ENCODE measurements around the gene TRIM15. TPM values are rescaled to one million over a fixed set of nuclear protein-coding genes. Genes with fewer than 3 reads are reported as not detected.
A peak's percentile ranks its signal among the peaks of the same experiment; 100 is the strongest.

TRIM15 gene
- total and polyA plus RNA-seq, 4 donors, result 0.01 to 0.06 TPM; not detected in 2

GRCh38 chr6:30213667-30213956 is 50.3 kb downstream of the TRIM15 start:
- DNase-seq, result no peak
- ATAC-seq (ENCODE audit: insufficient read depth, low FRiP score), result no peak
- WGBS, 2 donors, result 0 to 1% methylated on average over 12 of the region's 12 CpGs
- no peaks in the 10 kb centered on the region for H3K9me3 ChIP-seq (ENCODE audit: control insufficient read depth in 4 of 4, insufficient read depth in 3 of 4, low read length in 3 of 4)
- H3K4me3 ChIP-seq, result peak overlapping the region; percentile 71
- H3K27me3 ChIP-seq (ENCODE audit: control insufficient read depth in 3 of 3, insufficient read depth in 3 of 3, low read length in 2 of 3), result no peaks in the 10 kb centered on the region
- peaks cover 4 to 24% (median 13%) of the 10 kb centered on the region in 5 donors for H3K4me1 ChIP-seq (ENCODE audit: control insufficient read depth in 5 of 5, insufficient read depth in 5 of 5, low read length in 5 of 5)
- peak overlapping the region; percentile 90 to 98 for H3K27ac ChIP-seq (ENCODE audit: low read depth in 1 of 2, low read length in 1 of 2)
- H3K36me3 ChIP-seq (ENCODE audit: control insufficient read depth in 4 of 4, insufficient read depth in 4 of 4, low read length in 4 of 4), result no peaks in the 10 kb centered on the region
- TF ChIP-seq CTCF (IDR thresholded peaks at IDR 0.05; ENCODE audit: control extremely low read depth, extremely low read depth), result no peak
- H3K9ac ChIP-seq (ENCODE audit: insufficient read depth in 1 of 2, low read length in 2 of 2), result peak overlapping the region; percentile 89 to 93

- ATAC-seq (ENCODE audit: insufficient read depth, low FRiP score) (peak; percentile 85), DNase-seq (peak; percentile 83 to 87 (median 85))
- Histone ChIP-seq H3K9me3 (ENCODE audit: control insufficient read depth in 4 of 4, insufficient read depth in 3 of 4, low read length in 3 of 4) (no peaks in the 10 kb centered on the region), H3K36me3 (ENCODE audit: control insufficient read depth in 4 of 4, insufficient read depth in 4 of 4, low read length in 4 of 4) (no peaks in the 10 kb centered on the region), H3K9ac (ENCODE audit: insufficient read depth in 1 of 2, low read length in 2 of 2) (peak overlapping the region; percentile 89 to 93), H3K4me1 (ENCODE audit: control insufficient read depth in 5 of 5, insufficient read depth in 5 of 5, low read length in 5 of 5) (peaks cover 4 to 24% (median 11%) of the 10 kb centered on the region in 5 donors), H3K27ac (ENCODE audit: low read depth in 1 of 2, low read length in 1 of 2) (peak overlapping the region; percentile 90 to 98), H3K4me3 (peak overlapping the region; percentile 71), H3K27me3 (ENCODE audit: control insufficient read depth in 3 of 3, insufficient read depth in 3 of 3, low read length in 2 of 3) (no peaks in the 10 kb centered on the region)
- TF ChIP-seq CTCF (IDR thresholded peaks at IDR 0.05; ENCODE audit: control extremely low read depth, extremely low read depth), result no peak
- 0 to 1% methylated on average over 44 to 45 of the region's 45 CpGs for WGBS, 2 donors
These were observed 50.8 kb downstream of the TRIM15 start for GRCh38 chr6:30213957-30214656.

- peak overlapping the region; percentile 90 to 98 for H3K27ac ChIP-seq (ENCODE audit: low read depth in 1 of 2, low read length in 1 of 2)
These were observed 51.3 kb downstream of the TRIM15 start for GRCh38 chr6:30214657-30214982.

More at GRCh38 chr6:30214657-30214982, 51.3 kb downstream of the TRIM15 start:
- Histone ChIP-seq H3K4me3 (peak overlapping the region; percentile 71), H3K9me3 (ENCODE audit: control insufficient read depth in 4 of 4, insufficient read depth in 3 of 4, low read length in 3 of 4) (no peaks in the 10 kb centered on the region), H3K27me3 (ENCODE audit: control insufficient read depth in 3 of 3, insufficient read depth in 3 of 3, low read length in 2 of 3) (no peaks in the 10 kb centered on the region), H3K9ac (ENCODE audit: insufficient read depth in 1 of 2, low read length in 2 of 2) (peak overlapping the region; percentile 69 to 89), H3K36me3 (ENCODE audit: control insufficient read depth in 4 of 4, insufficient read depth in 4 of 4, low read length in 4 of 4) (no peaks in the 10 kb centered on the region), H3K4me1 (ENCODE audit: control insufficient read depth in 5 of 5, insufficient read depth in 5 of 5, low read length in 5 of 5) (peaks cover 4 to 24% (median 11%) of the 10 kb centered on the region in 5 donors)
- no peak for ATAC-seq (ENCODE audit: insufficient read depth, low FRiP score)
- no peak for DNase-seq
- no peak for TF ChIP-seq CTCF (IDR thresholded peaks at IDR 0.05; ENCODE audit: control extremely low read depth, extremely low read depth)
- 66 to 73% methylated on average over 14 of the region's 14 CpGs for WGBS, 2 donors

Measured in lung (tissue), 12 donors.